PFSK-1 (cell line): ENCODE data around the gene ZNF813.

ENCODE experiments used
- FOXP2 ChIP-seq: optimal IDR thresholded peaks from 2 replicates; pipeline ENCODE3; 2011; ENCODE audit warnings: borderline replicate concordance, control low read depth, inconsistent platforms; ENCODE audit not compliant: insufficient read depth; ENCODE audit errors: extremely low read length, extremely low read depth
- POLR2AphosphoS5 ChIP-seq: IDR thresholded peaks from 2 replicates; pipeline ENCODE4 v1.6.1; 2012; ENCODE audit warnings: low read depth, mild to moderate bottlenecking, control low read depth, low read length, moderate library complexity
- TF ChIP-seq, protein P1 (sequence below), 2 experiments: IDR thresholded peaks; 2 replicates each; pipeline versions ENCODE4 v1.6.1 to v1.8.0; 2011 to 2012; ENCODE audit warnings: low read depth in 2 of 2, low read length in 2 of 2, control low read depth in 1 of 2, inconsistent platforms in 1 of 2, mild to moderate bottlenecking in 1 of 2, moderate library complexity in 1 of 2; ENCODE audit not compliant: insufficient read depth in 1 of 2

DNA sequence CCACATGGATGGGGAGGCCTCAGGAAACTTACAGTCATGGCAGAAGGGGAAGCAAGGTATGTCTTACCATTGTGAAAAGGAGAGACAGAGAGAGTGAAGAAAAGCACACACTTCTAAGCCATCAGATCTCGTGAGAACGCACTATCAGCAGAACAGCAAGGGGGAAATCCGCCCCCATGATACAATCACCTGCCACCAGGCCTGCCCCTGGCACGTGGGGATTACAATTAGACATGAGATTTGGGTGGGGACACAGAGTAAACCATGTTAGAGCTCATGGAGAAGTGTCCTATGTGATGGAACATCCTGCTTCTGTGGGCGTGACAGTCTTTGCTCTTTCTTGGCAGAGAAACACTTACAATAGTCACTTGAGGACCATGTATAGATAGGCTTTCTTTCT is 42.3 kb downstream of the ZNF813 start:
- TF ChIP-seq FOXP2 (no peak), POLR2AphosphoS5 (no peak)
- TF ChIP-seq, protein P1, sequence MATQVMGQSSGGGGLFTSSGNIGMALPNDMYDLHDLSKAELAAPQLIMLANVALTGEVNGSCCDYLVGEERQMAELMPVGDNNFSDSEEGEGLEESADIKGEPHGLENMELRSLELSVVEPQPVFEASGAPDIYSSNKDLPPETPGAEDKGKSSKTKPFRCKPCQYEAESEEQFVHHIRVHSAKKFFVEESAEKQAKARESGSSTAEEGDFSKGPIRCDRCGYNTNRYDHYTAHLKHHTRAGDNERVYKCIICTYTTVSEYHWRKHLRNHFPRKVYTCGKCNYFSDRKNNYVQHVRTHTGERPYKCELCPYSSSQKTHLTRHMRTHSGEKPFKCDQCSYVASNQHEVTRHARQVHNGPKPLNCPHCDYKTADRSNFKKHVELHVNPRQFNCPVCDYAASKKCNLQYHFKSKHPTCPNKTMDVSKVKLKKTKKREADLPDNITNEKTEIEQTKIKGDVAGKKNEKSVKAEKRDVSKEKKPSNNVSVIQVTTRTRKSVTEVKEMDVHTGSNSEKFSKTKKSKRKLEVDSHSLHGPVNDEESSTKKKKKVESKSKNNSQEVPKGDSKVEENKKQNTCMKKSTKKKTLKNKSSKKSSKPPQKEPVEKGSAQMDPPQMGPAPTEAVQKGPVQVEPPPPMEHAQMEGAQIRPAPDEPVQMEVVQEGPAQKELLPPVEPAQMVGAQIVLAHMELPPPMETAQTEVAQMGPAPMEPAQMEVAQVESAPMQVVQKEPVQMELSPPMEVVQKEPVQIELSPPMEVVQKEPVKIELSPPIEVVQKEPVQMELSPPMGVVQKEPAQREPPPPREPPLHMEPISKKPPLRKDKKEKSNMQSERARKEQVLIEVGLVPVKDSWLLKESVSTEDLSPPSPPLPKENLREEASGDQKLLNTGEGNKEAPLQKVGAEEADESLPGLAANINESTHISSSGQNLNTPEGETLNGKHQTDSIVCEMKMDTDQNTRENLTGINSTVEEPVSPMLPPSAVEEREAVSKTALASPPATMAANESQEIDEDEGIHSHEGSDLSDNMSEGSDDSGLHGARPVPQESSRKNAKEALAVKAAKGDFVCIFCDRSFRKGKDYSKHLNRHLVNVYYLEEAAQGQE (IDR thresholded peaks at IDR 0.05; ENCODE audit: insufficient read depth in 1 of 2, low read depth in 2 of 2, low read length in 2 of 2): no peak
